Stimulated activated naive CD8-positive, alpha-beta T cell treated with anti-CD3 and anti-CD28 coated beads, Interleukin-15, Interleukin-2, amounts not matched to agents 100 U/mL and 50 U/mL, for 24 hours (primary cell): Measurements from ENCODE around the gene TIPIN.
"Not testable (repeated sequence)": the region's sequence is repeated elsewhere in the genome, so short reads cannot be mapped to it uniquely, and the experiment has no call there.

ENCODE experiments used
- ATAC-seq: fragments of 150-1000 bp; cut with Tn5 transposase; one replicate; pipeline ENCODE4 v1.10.0; 2021
- DNase-seq: peaks from one replicate; pipeline ENCODE4 v3.0.0; 2021

The TIPIN gene

GRCh38 chr15:66386204-66387123 is 30.0 kb upstream of the TIPIN start, which contains the start of gene MAP2K1:
Gene MAP2K1 (plus strand): TSS chr15:66386912. CDS start chr15:66387348, 436 bp downstream.
- ATAC-seq (peak; percentile 87), DNase-seq (peak; percentile 99)

GRCh38 chr15:66381376-66381775 is 24.9 kb upstream of the TIPIN start:
- DNase-seq, ATAC-seq: not testable (repeated sequence)

GRCh38 chr15:66378814-66379430 is 22.4 kb upstream of the TIPIN start:
- DNase-seq (no peak), ATAC-seq (no peak)

GRCh38 chr15:66374179-66374578 is 17.7 kb upstream of the TIPIN start:
- DNase-seq = no peak
- no peak for ATAC-seq

- DNase-seq = peak; percentile 50
- peak; percentile 91 for ATAC-seq
Measured at GRCh38 chr15:66369773-66370651, 13.5 kb upstream of the TIPIN start.

- DNase-seq (no peak), ATAC-seq (no peak)
Measured at GRCh38 chr15:66364944-66365528, 8.6 kb upstream of the TIPIN start.

GRCh38 chr15:66362776-66363175 is 6.3 kb upstream of the TIPIN start:
- ATAC-seq (no peak), DNase-seq (no peak)

- DNase-seq, ATAC-seq: not testable (repeated sequence)
Measured at GRCh38 chr15:66361745-66362460, 5.4 kb upstream of the TIPIN start.

GRCh38 chr15:66359740-66360139 is 3.3 kb upstream of the TIPIN start:
- no peak for ATAC-seq
- DNase-seq = no peak

GRCh38 chr15:66356077-66356358 is 467 bp downstream of the TIPIN start:
- ATAC-seq = no peak
- DNase-seq = no peak

- DNase-seq, ATAC-seq: not testable (repeated sequence)
Measured at GRCh38 chr15:66348530-66348929, 8.0 kb downstream of the TIPIN start.

GRCh38 chr15:66328771-66329170 is 27.7 kb downstream of the TIPIN start:
- ATAC-seq = no peak
- no peak for DNase-seq

GRCh38 chr15:66327736-66328135 is 28.7 kb downstream of the TIPIN start:
- DNase-seq (no peak), ATAC-seq (no peak)

- DNase-seq (no peak), ATAC-seq (no peak)
Measured at GRCh38 chr15:66326051-66326450, 30.4 kb downstream of the TIPIN start.

GRCh38 chr15:66323312-66323928 is 33.1 kb downstream of the TIPIN start:
- no peak for DNase-seq
- ATAC-seq = no peak

- ATAC-seq = peak; percentile 43
Measured at GRCh38 chr15:66312144-66312543, 44.3 kb downstream of the TIPIN start.

GRCh38 chr15:66310786-66311185 is 45.7 kb downstream of the TIPIN start:
- ATAC-seq = no peak
- DNase-seq = no peak

More at GRCh38 chr15:66312144-66312543, 44.3 kb downstream of the TIPIN start:
- DNase-seq = no peak

- DNase-seq (no peak), ATAC-seq (no peak)
Measured at GRCh38 chr15:66309828-66310227, 46.7 kb downstream of the TIPIN start.

GRCh38 chr15:66308531-66308930 is 48.0 kb downstream of the TIPIN start:
- DNase-seq (no peak), ATAC-seq (no peak)

GRCh38 chr15:66306381-66306780 is 50.1 kb downstream of the TIPIN start:
- ATAC-seq (no peak), DNase-seq (no peak)

- not testable (repeated sequence) for DNase-seq, ATAC-seq
Measured at GRCh38 chr15:66304425-66304824, 52.1 kb downstream of the TIPIN start.
